SK-N-SH treated with all-trans-retinoic acid at 6 μM for 48 hours (cell line): ENCODE results near the gene TSPAN18.

ENCODE experiments used
- GLIS3 ChIP-seq: fragments of 250-450 bp; sonication (Bioruptor Pico); IDR thresholded peaks from 2 replicates; pipeline ENCODE4 v1.5.0; 2020; ENCODE audit warnings: mild to moderate bottlenecking, moderate library complexity
- ISL1 ChIP-seq: fragments of 250-450 bp; sonication (Bioruptor Pico); IDR thresholded peaks from 2 replicates; pipeline ENCODE4 v2.1.2; 2022; ENCODE audit warnings: mild to moderate bottlenecking, moderate library complexity
- OSR1 ChIP-seq: fragments of 250-450 bp; sonication (Bioruptor Pico); IDR thresholded peaks from 2 replicates; pipeline ENCODE4 v1.8.0; 2022; ENCODE audit warnings: moderate library complexity, mild to moderate bottlenecking, inconsistent platforms
- PPARA ChIP-seq: fragments of 250-450 bp; sonication (Bioruptor Pico); IDR thresholded peaks from 2 replicates; pipeline ENCODE4 v1.5.0; 2020; ENCODE audit warnings: mild to moderate bottlenecking, borderline replicate concordance
- RARB ChIP-seq: fragments of 250-450 bp; sonication (Bioruptor Pico); IDR thresholded peaks from 2 replicates; pipeline ENCODE4 v1.8.0; 2021; ENCODE audit warnings: mild to moderate bottlenecking, moderate library complexity
- TOX ChIP-seq: fragments of 250-450 bp; sonication (Bioruptor Pico); IDR thresholded peaks from 2 replicates; pipeline ENCODE4 v1.8.0; 2021; ENCODE audit warnings: mild to moderate bottlenecking, moderate library complexity, borderline replicate concordance
- ZC3H10 ChIP-seq: fragments of 250-450 bp; sonication (Bioruptor Pico); IDR thresholded peaks from 2 replicates; pipeline ENCODE4 v1.5.1; 2021; ENCODE audit warnings: mild to moderate bottlenecking, moderate library complexity
- ZFP30 ChIP-seq: fragments of 450-650 bp; formaldehyde crosslinking; IDR thresholded peaks from 2 replicates; pipeline ENCODE4 v1.5.0; 2022; ENCODE audit warnings: mild to moderate bottlenecking, moderate library complexity
- TF ChIP-seq, protein P1 (sequence below): fragments of 250-450 bp; sonication (Bioruptor Pico); IDR thresholded peaks from 2 replicates; pipeline ENCODE4 v1.5.1; 2020; ENCODE audit warnings: low read depth, mild to moderate bottlenecking, moderate library complexity
- TF ChIP-seq, protein P2 (sequence below): fragments of 250-450 bp; sonication (Bioruptor Pico); IDR thresholded peaks from 2 replicates; pipeline ENCODE4 v1.8.0; 2020; ENCODE audit warnings: mild to moderate bottlenecking, moderate library complexity, borderline replicate concordance

DNA sequence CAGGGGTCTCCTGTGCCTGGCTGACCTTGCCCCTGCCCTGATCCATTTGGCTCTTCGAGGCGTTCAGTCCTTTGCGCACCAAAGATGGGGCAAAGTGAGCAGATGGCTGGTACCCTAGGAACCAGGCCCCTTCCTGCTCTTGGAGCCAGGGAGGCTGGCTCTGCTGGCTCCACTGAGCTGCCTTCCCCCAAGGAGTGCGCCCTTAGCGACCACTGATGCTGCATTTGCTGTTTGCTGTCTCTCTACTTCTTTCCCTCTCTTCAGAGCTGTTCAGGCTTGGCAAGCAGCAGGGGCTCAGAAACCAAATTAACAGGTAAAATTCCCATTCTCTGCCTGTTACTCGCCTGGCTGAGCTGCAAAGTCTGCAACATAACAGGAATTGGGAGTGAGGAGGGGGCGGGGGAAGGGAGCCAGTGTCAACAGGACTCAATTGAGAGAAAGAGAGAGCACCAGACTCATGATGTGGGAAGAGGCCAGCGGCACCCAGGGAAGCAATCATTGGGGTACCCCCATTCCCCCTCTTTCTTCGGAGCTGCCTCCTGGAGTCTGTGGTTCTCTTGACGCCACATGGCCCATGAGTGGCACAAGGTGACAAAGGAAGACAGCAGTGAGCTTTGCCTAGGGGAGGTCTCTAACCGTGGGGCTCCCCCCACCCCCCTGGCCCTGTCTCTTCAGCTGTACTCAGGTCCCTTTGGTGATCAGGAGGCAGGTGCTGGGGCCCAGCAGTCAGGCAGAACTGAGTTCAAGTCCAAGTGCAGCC is 121.6 kb downstream of the TSPAN18 start:
- TF ChIP-seq, protein P1, sequence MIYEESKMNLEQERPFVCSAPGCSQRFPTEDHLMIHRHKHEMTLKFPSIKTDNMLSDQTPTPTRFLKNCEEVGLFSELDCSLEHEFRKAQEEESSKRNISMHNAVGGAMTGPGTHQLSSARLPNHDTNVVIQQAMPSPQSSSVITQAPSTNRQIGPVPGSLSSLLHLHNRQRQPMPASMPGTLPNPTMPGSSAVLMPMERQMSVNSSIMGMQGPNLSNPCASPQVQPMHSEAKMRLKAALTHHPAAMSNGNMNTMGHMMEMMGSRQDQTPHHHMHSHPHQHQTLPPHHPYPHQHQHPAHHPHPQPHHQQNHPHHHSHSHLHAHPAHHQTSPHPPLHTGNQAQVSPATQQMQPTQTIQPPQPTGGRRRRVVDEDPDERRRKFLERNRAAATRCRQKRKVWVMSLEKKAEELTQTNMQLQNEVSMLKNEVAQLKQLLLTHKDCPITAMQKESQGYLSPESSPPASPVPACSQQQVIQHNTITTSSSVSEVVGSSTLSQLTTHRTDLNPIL = no peak
- TF ChIP-seq PPARA (no peak), ISL1 (CRISPR knock-in tag) (no peak), ZC3H10 (no peak), GLIS3 (CRISPR knock-in tag) (no peak), TOX (CRISPR knock-in tag) (no peak), RARB (CRISPR knock-in tag) (no peak), ZFP30 (no peak), OSR1 (CRISPR knock-in tag) (no peak)
- TF ChIP-seq, protein P2, sequence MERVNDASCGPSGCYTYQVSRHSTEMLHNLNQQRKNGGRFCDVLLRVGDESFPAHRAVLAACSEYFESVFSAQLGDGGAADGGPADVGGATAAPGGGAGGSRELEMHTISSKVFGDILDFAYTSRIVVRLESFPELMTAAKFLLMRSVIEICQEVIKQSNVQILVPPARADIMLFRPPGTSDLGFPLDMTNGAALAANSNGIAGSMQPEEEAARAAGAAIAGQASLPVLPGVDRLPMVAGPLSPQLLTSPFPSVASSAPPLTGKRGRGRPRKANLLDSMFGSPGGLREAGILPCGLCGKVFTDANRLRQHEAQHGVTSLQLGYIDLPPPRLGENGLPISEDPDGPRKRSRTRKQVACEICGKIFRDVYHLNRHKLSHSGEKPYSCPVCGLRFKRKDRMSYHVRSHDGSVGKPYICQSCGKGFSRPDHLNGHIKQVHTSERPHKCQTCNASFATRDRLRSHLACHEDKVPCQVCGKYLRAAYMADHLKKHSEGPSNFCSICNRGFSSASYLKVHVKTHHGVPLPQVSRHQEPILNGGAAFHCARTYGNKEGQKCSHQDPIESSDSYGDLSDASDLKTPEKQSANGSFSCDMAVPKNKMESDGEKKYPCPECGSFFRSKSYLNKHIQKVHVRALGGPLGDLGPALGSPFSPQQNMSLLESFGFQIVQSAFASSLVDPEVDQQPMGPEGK (CRISPR knock-in tag) = no peak
